ENCODE results near the gene GSTM1.

DNA sequence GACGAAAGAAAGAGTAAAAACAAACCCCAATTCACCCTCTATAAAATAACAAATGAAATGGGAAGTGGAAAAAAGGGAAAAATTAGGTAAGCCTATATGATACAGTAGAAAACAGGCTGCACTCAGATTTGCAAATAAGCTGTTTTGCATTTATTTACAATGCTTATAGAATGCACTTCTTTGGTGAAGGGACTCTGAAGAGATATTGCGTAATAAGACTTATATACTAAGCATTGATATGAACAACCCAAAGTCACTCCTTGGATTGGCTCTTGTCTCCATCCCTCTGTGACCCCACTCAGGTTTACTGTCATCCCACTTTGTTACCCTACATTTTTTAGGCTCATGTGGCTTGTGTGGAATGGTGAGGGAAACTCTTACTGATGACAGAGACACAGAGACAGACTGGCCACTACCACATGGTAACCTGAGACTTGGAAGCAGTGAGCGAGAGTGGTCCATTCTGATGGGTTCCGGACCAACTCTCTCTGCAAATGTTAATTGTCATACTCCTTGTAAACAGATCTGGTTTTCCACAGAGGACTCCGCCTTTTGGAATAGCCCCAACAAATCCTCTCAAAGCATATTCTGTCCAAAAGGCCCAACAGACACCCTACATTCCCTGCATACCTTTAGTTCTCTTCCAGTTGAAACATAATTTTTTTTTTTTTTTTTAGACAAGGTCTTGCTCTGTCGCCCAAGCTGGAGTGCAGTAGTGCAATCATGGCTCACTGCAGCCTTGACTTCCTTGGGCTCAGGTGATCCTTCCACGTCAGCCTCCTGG, 35.5 kb downstream of the GSTM1 start:
- TF ChIP-seq EZH2 (IDR thresholded peaks at IDR 0.05) = no peak
- TF ChIP-seq, protein P1, sequence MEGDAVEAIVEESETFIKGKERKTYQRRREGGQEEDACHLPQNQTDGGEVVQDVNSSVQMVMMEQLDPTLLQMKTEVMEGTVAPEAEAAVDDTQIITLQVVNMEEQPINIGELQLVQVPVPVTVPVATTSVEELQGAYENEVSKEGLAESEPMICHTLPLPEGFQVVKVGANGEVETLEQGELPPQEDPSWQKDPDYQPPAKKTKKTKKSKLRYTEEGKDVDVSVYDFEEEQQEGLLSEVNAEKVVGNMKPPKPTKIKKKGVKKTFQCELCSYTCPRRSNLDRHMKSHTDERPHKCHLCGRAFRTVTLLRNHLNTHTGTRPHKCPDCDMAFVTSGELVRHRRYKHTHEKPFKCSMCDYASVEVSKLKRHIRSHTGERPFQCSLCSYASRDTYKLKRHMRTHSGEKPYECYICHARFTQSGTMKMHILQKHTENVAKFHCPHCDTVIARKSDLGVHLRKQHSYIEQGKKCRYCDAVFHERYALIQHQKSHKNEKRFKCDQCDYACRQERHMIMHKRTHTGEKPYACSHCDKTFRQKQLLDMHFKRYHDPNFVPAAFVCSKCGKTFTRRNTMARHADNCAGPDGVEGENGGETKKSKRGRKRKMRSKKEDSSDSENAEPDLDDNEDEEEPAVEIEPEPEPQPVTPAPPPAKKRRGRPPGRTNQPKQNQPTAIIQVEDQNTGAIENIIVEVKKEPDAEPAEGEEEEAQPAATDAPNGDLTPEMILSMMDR (IDR thresholded peaks at IDR 0.05) = no peak
- no peak for TF ChIP-seq EZH2phosphoT487 (IDR thresholded peaks at IDR 0.05)

Data from neural progenitor cell (in vitro differentiated cells).